PC-3 (cell line): ENCODE results near the gene LPCAT4. TPM values are rescaled to one million over a fixed set of nuclear protein-coding genes. Genes with fewer than 3 reads are reported as not detected.
"Not testable (repeated sequence)": the region's sequence is repeated elsewhere in the genome, so short reads cannot be mapped to it uniquely, and the experiment has no call there.

ENCODE experiments used
- ATAC-seq: fragments of 200-7000 bp; cut with Tn5 transposase; 2 replicates; pipeline ENCODE4 v1.9.1; 2020; ENCODE audit warnings: mild to moderate bottlenecking, moderate library complexity
- BruUV-seq: library from RNA; stranded (reverse); fragments of 400-500 nt; replicated peaks from 2 replicates; lab custom pipeline; 2021; lab: Mats Ljungman, UMichigan
- CTCF ChIA-PET: fragments of 300-600 bp; sonication (Branson Sonifier 250); formaldehyde crosslinking; loops from one replicate; lab custom pipeline; 2022; ENCODE audit warnings: antibody characterized with exemption; lab: Charles Lee
- POLR2A ChIA-PET: fragments of 300-600 bp; sonication (Branson Sonifier 250); formaldehyde crosslinking; loops from one replicate; lab custom pipeline; 2022; ENCODE audit warnings: antibody characterized with exemption; ENCODE audit not compliant: unreplicated experiment; lab: Charles Lee
- DNase-seq: peaks from one replicate; pipeline ENCODE4 v3.0.0-alpha.2; 2015
- H2AFZ ChIP-seq: fragments of 300-600 bp; sonication (generic); 2 replicates; pipeline ENCODE4 v1.6.0; 2016; ENCODE audit warnings: antibody characterized with exemption, low read length
- H3F3A ChIP-seq: fragments of 300-600 bp; sonication (generic); one replicate; pipeline ENCODE4 v1.6.0; 2017; ENCODE audit warnings: antibody characterized with exemption, low read length, control low read depth, mild to moderate bottlenecking; ENCODE audit not compliant: unreplicated experiment
- H3K27ac ChIP-seq: fragments of 300-600 bp; sonication (generic); 2 replicates; pipeline ENCODE4 v1.5.1; 2016; ENCODE audit warnings: mild to moderate bottlenecking, low read length
- H3K27me3 ChIP-seq: fragments of 300-600 bp; sonication (generic); 2 replicates; pipeline ENCODE4 v1.6.1; 2016; ENCODE audit warnings: low read length, mixed read lengths
- H3K36me3 ChIP-seq: fragments of 300-600 bp; sonication (generic); 2 replicates; pipeline ENCODE4 v1.6.1; 2016; ENCODE audit warnings: low read depth, mixed run types, low read length, mixed read lengths
- H3K4me1 ChIP-seq: fragments of 300-600 bp; sonication (generic); 2 replicates; pipeline ENCODE4 v1.5.1; 2016; ENCODE audit warnings: low read length; ENCODE audit not compliant: insufficient read depth
- H3K4me2 ChIP-seq: fragments of 300-600 bp; sonication (generic); 2 replicates; pipeline ENCODE4 v1.6.0; 2016; ENCODE audit warnings: low read length
- H3K4me3 ChIP-seq: fragments of 300-600 bp; sonication (generic); 2 replicates; pipeline ENCODE4 v1.5.1; 2016; ENCODE audit warnings: mild to moderate bottlenecking, low read length, mixed read lengths
- H3K79me2 ChIP-seq: fragments of 300-600 bp; sonication (generic); 2 replicates; pipeline ENCODE4 v1.6.1; 2017; ENCODE audit warnings: low read length, mixed read lengths
- H3K9ac ChIP-seq: fragments of 300-600 bp; sonication (generic); 2 replicates; pipeline ENCODE4 v1.6.0; 2016; ENCODE audit warnings: mild to moderate bottlenecking, low read length
- H3K9me2 ChIP-seq: fragments of 300-600 bp; sonication (generic); replicated peaks from 2 replicates; pipeline ENCODE4 v1.6.1; 2016; ENCODE audit warnings: mixed run types, low read length, mixed read lengths
- H3K9me3 ChIP-seq: fragments of 300-600 bp; sonication (generic); 2 replicates; pipeline ENCODE4 v1.6.1; 2016; ENCODE audit warnings: low read length, mixed read lengths
- H4K20me1 ChIP-seq: fragments of 300-600 bp; sonication (generic); 2 replicates; pipeline ENCODE4 v1.6.1; 2016; ENCODE audit warnings: low read length, mixed read lengths
- intact Hi-C: fragments of 100-400 bp; cut with micrococcal nuclease; formaldehyde crosslinking; loops from 2 replicates; pipeline ENCODE4 v1.9.0; 2023
- total RNA-seq: library from RNA; depleted of rRNA; stranded (reverse); fragments of >200 nt; gene quantifications from 2 replicates; pipeline ENCODE4 v1.2.3, GENCODE V29; 2014

LPCAT4 gene
- total RNA-seq, 1 experiment from 2014 or later = 37.0 TPM

DNA sequence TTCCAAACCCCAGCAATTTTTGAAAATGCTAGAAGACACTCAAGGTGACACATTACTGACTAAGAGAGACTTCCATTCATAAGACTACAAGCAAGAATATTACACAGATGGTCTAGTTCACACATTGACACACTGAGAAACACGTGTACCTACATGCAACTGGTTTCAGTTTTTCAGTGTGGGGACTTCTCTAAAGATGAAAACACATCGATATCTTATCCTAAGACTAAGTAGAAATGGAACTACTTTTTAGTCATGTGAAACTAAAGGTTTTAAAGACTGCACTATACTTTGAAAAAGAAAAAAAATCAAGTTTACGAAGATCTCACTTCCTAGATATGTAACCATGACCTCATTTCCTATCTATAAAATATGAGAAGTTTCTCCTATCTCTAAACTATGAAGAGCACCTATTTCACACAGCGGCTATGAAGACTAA, 36.2 kb upstream of the LPCAT4 start:
- H3K9ac ChIP-seq, H3K27ac ChIP-seq, intact Hi-C loops, POLR2A ChIA-PET, H3F3A ChIP-seq, DNase-seq, CTCF ChIA-PET, H4K20me1 ChIP-seq, ATAC-seq, H3K4me2 ChIP-seq, H3K4me3 ChIP-seq, H3K4me1 ChIP-seq, H3K79me2 ChIP-seq, H3K36me3 ChIP-seq, H3K9me2 ChIP-seq, BruUV-seq, H2AFZ ChIP-seq, H3K27me3 ChIP-seq, H3K9me3 ChIP-seq: not testable (repeated sequence)

GRCh38 chr15:34397637-34398259, 30.8 kb upstream of the LPCAT4 start:
- H3K4me3 ChIP-seq, H3K4me1 ChIP-seq, H3F3A ChIP-seq, H3K27me3 ChIP-seq, H3K9me3 ChIP-seq, H3K27ac ChIP-seq, H4K20me1 ChIP-seq, H3K9ac ChIP-seq, H3K36me3 ChIP-seq, DNase-seq, intact Hi-C loops, CTCF ChIA-PET, H3K4me2 ChIP-seq, H3K9me2 ChIP-seq, BruUV-seq, POLR2A ChIA-PET, H3K79me2 ChIP-seq, H2AFZ ChIP-seq: not testable (repeated sequence)
- peak; percentile 50 for ATAC-seq

DNA sequence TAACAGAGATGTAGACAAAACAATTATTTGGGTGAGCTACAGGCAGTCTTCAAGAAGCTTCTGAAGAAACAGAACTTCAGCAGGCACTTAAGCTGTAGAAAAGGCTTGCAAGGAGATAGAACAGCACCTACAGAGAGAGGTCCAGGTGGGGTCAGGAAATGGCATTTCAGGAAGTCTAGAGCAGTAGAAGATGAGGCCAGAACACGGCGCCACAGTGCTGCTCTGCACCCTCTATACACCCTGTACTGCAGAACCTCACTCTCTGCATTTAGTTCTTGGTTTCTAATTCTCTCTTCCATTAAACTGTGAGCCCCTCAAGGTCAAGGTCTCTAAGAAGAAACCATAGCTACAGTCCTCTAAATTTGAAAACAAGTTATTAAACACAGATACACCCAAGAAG, 26.0 kb upstream of the LPCAT4 start:
- DNase-seq, H3F3A ChIP-seq, H3K4me2 ChIP-seq, H3K36me3 ChIP-seq, H3K9me2 ChIP-seq, H3K4me3 ChIP-seq, H3K4me1 ChIP-seq, BruUV-seq, H2AFZ ChIP-seq, H4K20me1 ChIP-seq, H3K27ac ChIP-seq, H3K9me3 ChIP-seq, H3K27me3 ChIP-seq, intact Hi-C loops, H3K9ac ChIP-seq, POLR2A ChIA-PET, CTCF ChIA-PET, ATAC-seq, H3K79me2 ChIP-seq: not testable (repeated sequence)

GRCh38 chr15:34389594-34390086, 22.6 kb upstream of the LPCAT4 start:
- CTCF ChIA-PET, H3K27me3 ChIP-seq, H3K4me3 ChIP-seq, H3K4me2 ChIP-seq, H3K79me2 ChIP-seq, intact Hi-C loops, H3K36me3 ChIP-seq, H3K9me2 ChIP-seq, H4K20me1 ChIP-seq, DNase-seq, BruUV-seq, H3K9me3 ChIP-seq, H3K9ac ChIP-seq, H2AFZ ChIP-seq, H3K27ac ChIP-seq, ATAC-seq, H3F3A ChIP-seq, POLR2A ChIA-PET, H3K4me1 ChIP-seq: not testable (repeated sequence)

DNA sequence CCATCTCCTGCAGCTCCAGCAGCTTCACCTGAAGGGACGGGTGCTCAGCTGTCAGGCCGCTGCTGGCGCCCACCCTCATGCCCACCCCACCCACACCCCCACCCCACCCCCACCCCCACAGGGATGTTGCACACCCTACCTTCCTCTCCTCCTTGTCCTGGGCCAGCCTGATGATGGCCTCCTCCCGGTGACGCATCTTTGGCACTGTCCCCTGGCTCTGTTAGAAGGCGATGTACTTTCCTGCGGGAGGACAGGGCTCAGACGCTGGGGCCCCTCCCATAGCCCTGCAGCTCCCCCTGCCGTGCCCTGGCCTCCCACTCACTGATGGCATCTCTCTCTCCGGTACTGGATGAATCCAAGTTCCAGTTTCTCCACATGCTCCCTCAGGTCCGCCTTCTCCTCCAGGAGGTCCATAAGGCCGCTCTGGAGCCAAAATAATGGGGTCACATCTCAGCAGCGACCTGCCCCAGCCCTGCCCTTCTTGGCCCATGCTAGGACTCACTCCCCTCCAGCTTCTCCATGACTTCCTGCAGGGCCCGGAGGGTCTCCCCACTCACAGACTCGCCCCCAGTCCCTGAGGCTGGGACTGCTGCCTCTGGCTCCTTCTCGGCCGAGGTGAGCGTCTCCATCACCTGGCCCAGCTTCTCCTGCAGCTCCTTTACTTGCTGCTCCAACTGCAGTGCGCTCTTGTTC, 15.0 kb upstream of the LPCAT4 start:
- H3K9me3 ChIP-seq, H2AFZ ChIP-seq, CTCF ChIA-PET, H3F3A ChIP-seq, H3K4me3 ChIP-seq, H3K9me2 ChIP-seq, BruUV-seq, H3K36me3 ChIP-seq, H3K4me1 ChIP-seq, H3K27me3 ChIP-seq, H3K4me2 ChIP-seq, H3K79me2 ChIP-seq, POLR2A ChIA-PET, ATAC-seq, H3K9ac ChIP-seq, DNase-seq, intact Hi-C loops, H4K20me1 ChIP-seq, H3K27ac ChIP-seq: not testable (repeated sequence)

DNA sequence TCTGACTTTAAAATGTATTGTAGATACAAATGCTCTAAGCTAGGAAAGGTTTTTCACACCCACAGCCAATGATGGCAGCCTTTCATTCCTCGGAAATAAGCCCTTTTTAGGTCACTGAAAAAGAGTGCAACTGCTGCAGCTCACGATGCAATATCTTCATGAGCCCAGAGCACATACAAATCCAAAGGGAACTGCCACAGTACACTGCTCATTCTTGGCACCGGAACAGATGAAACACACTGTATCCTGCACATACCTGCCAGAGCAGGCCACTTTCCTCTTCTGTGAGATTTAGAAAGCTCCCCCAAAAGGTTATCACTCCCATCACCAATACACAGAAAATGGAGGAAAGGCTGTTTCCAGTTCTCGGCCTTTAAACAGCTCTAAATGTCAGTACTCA, 13.5 kb upstream of the LPCAT4 start:
- H3K27ac ChIP-seq, H3K4me3 ChIP-seq, H2AFZ ChIP-seq, ATAC-seq, H3K4me2 ChIP-seq, POLR2A ChIA-PET, H3K9ac ChIP-seq, H3K9me2 ChIP-seq, H3F3A ChIP-seq, H3K27me3 ChIP-seq, DNase-seq, H3K4me1 ChIP-seq, BruUV-seq, H3K36me3 ChIP-seq, intact Hi-C loops, CTCF ChIA-PET, H3K79me2 ChIP-seq, H3K9me3 ChIP-seq, H4K20me1 ChIP-seq: not testable (repeated sequence)
